OCI-LY3 (cell line): ENCODE measurements around the gene KLHL25.

Source experiments
- H2AFZ ChIP-seq: fragments of 200-600, 300-600 bp; shearing (Covaris generic); 2 replicates; pipeline ENCODE4 v1.6.0; 2014; ENCODE audit warnings: antibody characterized with exemption, low read depth, low read length
- H3K27ac ChIP-seq: fragments of 200-600, 300-600 bp; sonication (generic); 2 replicates; pipeline ENCODE4 v1.5.1; 2014; ENCODE audit warnings: mild to moderate bottlenecking, low read length, moderate library complexity, mixed read lengths
- H3K27me3 ChIP-seq: fragments of 200-600, 300-600 bp; sonication (generic); 2 replicates; pipeline ENCODE4 v1.6.1; 2014; ENCODE audit warnings: low read depth, low read length, mixed read lengths
- H3K36me3 ChIP-seq: fragments of 200-600, 300-600 bp; sonication (generic); replicated peaks from 2 replicates; pipeline ENCODE3; 2014; ENCODE audit warnings: low read depth, low read length, mixed read lengths
- H3K4me1 ChIP-seq: fragments of 300-600, 200-600 bp; sonication (generic); 2 replicates; pipeline ENCODE4 v1.6.1; 2014; ENCODE audit warnings: low read length, mixed read lengths
- H3K4me2 ChIP-seq: fragments of 200-600, 300-600 bp; sonication (generic); 2 replicates; pipeline ENCODE4 v1.6.1; 2014; ENCODE audit warnings: low read length, mixed read lengths
- H3K4me3 ChIP-seq: fragments of 300-600, 200-600 bp; sonication (generic); 2 replicates; pipeline ENCODE4 v1.5.1; 2014; ENCODE audit warnings: antibody characterized with exemption, mild to moderate bottlenecking, low read length, moderate library complexity
- H3K79me2 ChIP-seq: fragments of 300-600, 200-600 bp; shearing (Covaris generic); 2 replicates; pipeline ENCODE4 v1.6.1; 2014; ENCODE audit warnings: mild to moderate bottlenecking, low read length, mixed read lengths
- H3K9ac ChIP-seq: fragments of 300-600, 200-600 bp; shearing (Covaris generic); 2 replicates; pipeline ENCODE4 v1.6.0; 2014; ENCODE audit warnings: mild to moderate bottlenecking, low read length, moderate library complexity
- H3K9me3 ChIP-seq: fragments of 200-600, 300-600 bp; shearing (Covaris generic); 2 replicates; pipeline ENCODE4 v1.6.1; 2014; ENCODE audit warnings: low read length, mixed read lengths; ENCODE audit not compliant: insufficient read depth
- H4K20me1 ChIP-seq: fragments of 200-600, 300-600 bp; sonication (generic); 2 replicates; pipeline ENCODE4 v1.6.1; 2016; ENCODE audit warnings: low read length, mixed read lengths; ENCODE audit not compliant: insufficient read depth
- CTCF ChIP-seq: fragments of 200-600, 300-600 bp; sonication (generic); IDR thresholded peaks from 2 replicates; pipeline ENCODE4 v1.5.1; 2014; ENCODE audit warnings: antibody characterized with exemption, low read length, low read depth
- EZH2phosphoT487 ChIP-seq: fragments of 200-600 bp; shearing (Covaris generic); IDR thresholded peaks from 2 replicates; pipeline ENCODE4 v1.6.1; 2018; ENCODE audit warnings: antibody characterized with exemption, mixed run types, low read depth

Gene KLHL25

GRCh38 chr15:85759376-85759775, 35.3 kb downstream of the KLHL25 start:
- Histone ChIP-seq H4K20me1 (peaks cover 6% of the 10 kb centered on the region; the same call in 1 of the 2 replicates), H3K36me3 (no peaks in the 10 kb centered on the region), H2AFZ (no peak overlapping the region), H3K4me2 (no peak overlapping the region), H3K27ac (no peak overlapping the region), H3K9ac (no peak overlapping the region), H3K27me3 (no peaks in the 10 kb centered on the region), H3K4me1 (no peaks in the 10 kb centered on the region), H3K9me3 (no peaks in the 10 kb centered on the region), H3K79me2 (no peaks in the 10 kb centered on the region), H3K4me3 (no peak overlapping the region)
- no peak for TF ChIP-seq EZH2phosphoT487
- TF ChIP-seq CTCF: no peak

- Histone ChIP-seq H2AFZ (no peak overlapping the region), H3K79me2 (no peaks in the 10 kb centered on the region), H3K4me1 (no peaks in the 10 kb centered on the region), H3K36me3 (no peaks in the 10 kb centered on the region), H3K27me3 (no peaks in the 10 kb centered on the region), H3K27ac (no peak overlapping the region), H4K20me1 (0 out of 2 replicates have a peak, but pooled peaks cover 2% of the 10 kb centered on the region), H3K9me3 (no peaks in the 10 kb centered on the region), H3K9ac (no peak overlapping the region), H3K4me3 (no peak overlapping the region), H3K4me2 (no peak overlapping the region)
- TF ChIP-seq EZH2phosphoT487 (no peak), CTCF (no peak)
Observed at GRCh38 chr15:85758655-85758978, 36.1 kb downstream of the KLHL25 start.

DNA sequence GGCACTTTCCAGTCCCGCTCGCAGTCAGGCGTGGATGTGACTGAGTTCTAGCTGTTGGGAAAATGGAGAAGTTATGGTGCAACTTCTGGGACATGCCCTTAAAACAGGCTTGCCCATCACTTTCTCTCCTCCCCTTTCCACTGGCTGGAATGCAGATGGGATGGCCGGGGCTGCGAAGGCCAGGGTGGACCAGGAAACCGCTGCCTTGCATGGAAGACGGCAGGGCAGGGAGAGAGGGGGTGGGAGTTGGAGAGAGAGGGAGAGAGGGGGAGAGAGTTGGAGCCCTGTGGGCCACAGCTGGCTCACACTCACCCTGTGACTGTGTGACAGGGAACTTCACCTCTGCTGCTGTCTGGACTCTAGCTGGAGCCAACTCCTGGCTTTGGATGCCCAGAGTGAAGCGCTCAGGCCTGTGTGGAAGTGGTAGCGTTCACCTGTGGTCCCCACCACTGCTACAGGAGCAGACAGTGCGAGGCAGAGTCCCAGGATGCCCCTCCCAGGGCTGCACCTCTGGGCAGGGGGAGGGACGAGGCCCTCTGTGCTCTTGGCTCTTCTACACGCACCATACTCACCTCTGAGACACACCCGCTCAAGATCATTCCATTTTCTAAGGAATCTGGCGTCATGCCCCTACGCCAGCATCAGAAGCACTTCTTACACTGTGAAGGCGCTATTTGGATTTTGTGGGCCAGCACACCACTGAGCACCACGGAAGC, 36.6 kb downstream of the KLHL25 start:
- H3K4me2 ChIP-seq: no peak overlapping the region
- H4K20me1 ChIP-seq: 0 out of 2 replicates have a peak, but pooled peaks cover 2% of the 10 kb centered on the region
- H3K27ac ChIP-seq: no peak overlapping the region
- no peaks in the 10 kb centered on the region for H3K36me3 ChIP-seq
- H2AFZ ChIP-seq: no peak overlapping the region
- no peaks in the 10 kb centered on the region for H3K27me3 ChIP-seq
- H3K9ac ChIP-seq: no peak overlapping the region
- H3K4me3 ChIP-seq: no peak overlapping the region
- H3K79me2 ChIP-seq: no peaks in the 10 kb centered on the region
- H3K4me1 ChIP-seq: no peaks in the 10 kb centered on the region
- H3K9me3 ChIP-seq: no peaks in the 10 kb centered on the region
- TF ChIP-seq EZH2phosphoT487 (no peak), CTCF (no peak)

DNA sequence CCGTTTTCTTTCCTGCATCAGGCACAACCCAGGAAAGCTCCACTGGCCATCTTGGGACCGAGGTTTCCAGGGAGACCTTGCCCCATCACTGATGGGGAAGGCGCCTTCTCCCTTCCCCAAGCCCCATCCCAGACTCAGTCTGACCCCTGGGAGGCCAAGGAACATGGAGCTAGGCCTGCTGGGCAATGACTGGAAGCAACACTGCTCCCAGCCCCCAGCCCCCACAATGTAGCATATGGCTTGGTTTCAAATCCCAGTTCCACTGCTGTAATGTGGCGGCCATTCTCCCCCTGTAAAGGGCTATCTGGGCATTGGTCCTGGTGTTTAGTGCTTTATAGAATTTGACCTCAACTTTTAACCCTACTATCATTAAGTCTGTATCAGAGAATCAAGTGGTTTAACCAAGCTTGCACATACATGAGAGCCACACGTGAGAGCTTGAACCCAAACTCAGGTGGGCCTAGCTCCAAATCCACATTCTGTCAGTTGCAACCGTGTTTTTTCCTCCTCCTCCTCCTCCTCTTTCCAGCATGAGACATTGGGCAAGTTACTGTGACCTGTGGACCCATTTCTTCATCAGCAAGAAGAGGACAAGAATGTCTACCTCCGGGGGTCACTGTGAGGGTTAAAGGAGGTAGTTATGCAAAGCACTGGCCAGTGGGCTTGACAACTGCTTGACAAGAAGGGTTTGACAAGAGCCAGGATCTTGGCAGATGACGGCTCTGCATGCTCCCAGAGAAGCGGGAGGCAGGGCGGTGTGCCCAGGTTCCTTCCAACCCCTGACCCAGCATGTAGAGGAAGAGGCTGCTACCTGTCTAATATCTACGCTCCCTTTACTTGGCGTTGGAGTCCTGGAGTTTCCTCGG, 37.4 kb downstream of the KLHL25 start:
- H3K36me3 ChIP-seq: no peaks in the 10 kb centered on the region
- H3K4me1 ChIP-seq: no peaks in the 10 kb centered on the region
- no peak overlapping the region for H2AFZ ChIP-seq
- H3K9ac ChIP-seq: no peak overlapping the region
- no peak overlapping the region for H3K4me2 ChIP-seq
- no peak overlapping the region for H3K27ac ChIP-seq
- TF ChIP-seq EZH2phosphoT487 (no peak), CTCF (no peak)
- no peak overlapping the region for H3K4me3 ChIP-seq
- 0 out of 2 replicates have a peak, but pooled peaks cover 2% of the 10 kb centered on the region for H4K20me1 ChIP-seq
- no peaks in the 10 kb centered on the region for H3K9me3 ChIP-seq
- no peaks in the 10 kb centered on the region for H3K27me3 ChIP-seq
- H3K79me2 ChIP-seq: no peaks in the 10 kb centered on the region
